Muscle layer of duodenum (tissue), 2 donors: Measurements from ENCODE around the gene AK8.

ENCODE experiments used
- H3K27ac ChIP-seq: one replicate; pipeline ENCODE4 v1.7.0; 2013; ENCODE audit warnings: mild to moderate bottlenecking, low read length
- H3K27me3 ChIP-seq: one replicate; pipeline ENCODE4 v1.7.0; 2013; ENCODE audit warnings: low read depth, mild to moderate bottlenecking, control low read depth, low read length
- H3K36me3 ChIP-seq, 2 donors: one replicate each; pipeline ENCODE4 v1.7.0; 2013; ENCODE audit warnings: low read length in 2 of 2, control low read depth in 1 of 2, mild to moderate bottlenecking in 1 of 2; ENCODE audit not compliant: insufficient read depth in 2 of 2, control insufficient read depth in 1 of 2
- H3K4me1 ChIP-seq, 2 donors: one replicate each; pipeline ENCODE4 v1.7.0; 2013; ENCODE audit warnings: low read length in 2 of 2, mild to moderate bottlenecking in 2 of 2, control low read depth in 1 of 2, moderate library complexity in 1 of 2; ENCODE audit not compliant: insufficient read depth in 2 of 2, control insufficient read depth in 1 of 2
- H3K4me3 ChIP-seq, 2 donors: one replicate each; pipeline ENCODE4 v1.7.0; 2013; ENCODE audit warnings: low read length in 2 of 2, low read depth in 1 of 2, mild to moderate bottlenecking in 1 of 2
- H3K9me3 ChIP-seq, 2 donors: one replicate each; pipeline ENCODE4 v1.7.0; 2013; ENCODE audit warnings: low read length in 2 of 2, control low read depth in 1 of 2, mild to moderate bottlenecking in 1 of 2; ENCODE audit not compliant: control insufficient read depth in 1 of 2
- donor health status: healthy.

AK8 gene

GRCh38 chr9:132744881-132745755 lies 133.0 kb downstream of the AK8 start:
- no peaks in the 10 kb centered on the region for H3K9me3 ChIP-seq
- H3K4me3 ChIP-seq = no peak overlapping the region
- H3K4me1 ChIP-seq = no peaks in the 10 kb centered on the region
- no peak overlapping the region for H3K27ac ChIP-seq
- peaks cover 22% of the 10 kb centered on the region for H3K27me3 ChIP-seq
- H3K36me3 ChIP-seq = no peaks in the 10 kb centered on the region

- H3K4me3 ChIP-seq = no peak overlapping the region
- no peaks in the 10 kb centered on the region for H3K4me1 ChIP-seq
- H3K9me3 ChIP-seq = no peaks in the 10 kb centered on the region
- no peak overlapping the region for H3K27ac ChIP-seq
- H3K27me3 ChIP-seq = peaks cover 22% of the 10 kb centered on the region
- no peaks in the 10 kb centered on the region for H3K36me3 ChIP-seq
These were observed 134.1 kb downstream of the AK8 start for GRCh38 chr9:132743931-132744479.

DNA sequence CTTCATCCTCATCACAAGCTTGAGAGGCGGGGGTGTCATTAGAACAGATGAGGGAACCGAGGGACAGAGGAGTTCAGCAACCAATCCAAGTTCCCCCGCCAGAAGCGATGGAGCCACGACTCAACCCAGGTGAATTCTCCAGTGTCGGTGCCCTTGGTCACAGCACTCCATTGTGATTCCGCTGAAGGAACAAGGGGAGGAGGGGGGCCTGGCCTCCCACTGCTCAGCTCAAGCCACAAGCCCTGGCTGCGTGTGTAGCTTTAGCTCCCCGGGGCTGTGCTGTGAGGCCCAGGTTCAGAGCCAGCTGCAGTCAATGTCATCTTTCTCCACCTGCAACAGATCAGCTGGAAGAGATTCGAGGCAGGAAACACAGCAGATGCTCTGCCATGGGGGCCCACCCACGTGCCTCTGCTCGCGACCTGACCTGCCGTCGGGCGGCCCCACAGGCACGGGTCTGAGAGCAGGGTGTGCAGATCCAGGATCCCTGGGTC lies 135.2 kb downstream of the AK8 start:
- no peaks in the 10 kb centered on the region for H3K9me3 ChIP-seq
- no peak overlapping the region for H3K4me3 ChIP-seq
- H3K27ac ChIP-seq = no peak overlapping the region
- no peaks in the 10 kb centered on the region for H3K4me1 ChIP-seq
- H3K36me3 ChIP-seq = no peaks in the 10 kb centered on the region
- peaks cover 22% of the 10 kb centered on the region for H3K27me3 ChIP-seq

DNA sequence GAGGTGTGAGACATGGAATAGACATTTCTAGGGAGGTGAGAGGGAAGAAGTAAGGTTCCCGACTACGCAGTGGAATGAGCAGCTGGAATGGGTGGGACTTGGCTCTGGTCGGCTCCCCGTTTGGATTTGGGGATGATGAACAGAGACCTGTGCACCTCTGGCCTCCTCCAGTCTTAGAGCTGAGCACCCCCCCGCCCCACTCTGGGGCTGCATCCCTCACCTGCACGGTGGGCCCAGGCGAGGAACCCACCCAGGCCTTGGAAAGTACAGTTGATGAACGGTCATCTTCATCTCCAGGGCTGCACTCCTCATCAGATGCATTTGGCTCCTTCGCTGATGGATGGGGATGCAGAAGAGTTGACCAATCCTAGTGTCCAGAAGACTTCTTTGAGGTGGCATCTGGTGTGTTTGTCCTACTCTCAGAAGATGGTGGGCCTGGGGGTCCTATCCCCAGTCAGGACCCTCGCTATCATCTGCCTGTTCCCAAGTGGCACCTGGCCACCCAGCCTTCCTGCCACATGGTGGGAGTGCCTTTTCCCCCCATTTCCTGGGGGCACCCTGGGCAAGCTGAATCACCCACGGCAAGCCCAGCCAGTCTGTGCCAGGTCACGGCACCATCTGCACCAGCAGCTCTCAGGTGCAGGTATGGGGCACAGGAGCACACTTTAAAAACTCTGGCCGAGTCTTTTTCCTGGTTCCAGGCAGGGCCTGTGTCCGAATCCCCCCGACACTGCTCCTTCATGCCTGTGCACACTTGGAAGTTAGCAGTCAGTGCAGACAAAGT lies 137.4 kb downstream of the AK8 start:
- no peaks in the 10 kb centered on the region for H3K36me3 ChIP-seq
- no peak overlapping the region for H3K4me3 ChIP-seq
- peaks cover 22% of the 10 kb centered on the region for H3K27me3 ChIP-seq
- no peaks in the 10 kb centered on the region for H3K9me3 ChIP-seq
- H3K4me1 ChIP-seq = no peaks in the 10 kb centered on the region
- H3K27ac ChIP-seq = no peak overlapping the region

GRCh38 chr9:132739710-132740310 lies 138.3 kb downstream of the AK8 start:
- Histone ChIP-seq H3K36me3 (no peaks in the 10 kb centered on the region), H3K27me3 (peaks cover 19% of the 10 kb centered on the region), H3K27ac (no peak overlapping the region), H3K4me3 (no peak overlapping the region), H3K4me1 (no peaks in the 10 kb centered on the region), H3K9me3 (no peaks in the 10 kb centered on the region)

- H3K36me3 ChIP-seq = no peaks in the 10 kb centered on the region
- no peak overlapping the region for H3K27ac ChIP-seq
- no peak overlapping the region for H3K4me3 ChIP-seq
- H3K4me1 ChIP-seq = no peaks in the 10 kb centered on the region
- H3K27me3 ChIP-seq = no peaks in the 10 kb centered on the region
- H3K9me3 ChIP-seq = no peaks in the 10 kb centered on the region
These were observed 144.7 kb downstream of the AK8 start for GRCh38 chr9:132733260-132733815.

DNA sequence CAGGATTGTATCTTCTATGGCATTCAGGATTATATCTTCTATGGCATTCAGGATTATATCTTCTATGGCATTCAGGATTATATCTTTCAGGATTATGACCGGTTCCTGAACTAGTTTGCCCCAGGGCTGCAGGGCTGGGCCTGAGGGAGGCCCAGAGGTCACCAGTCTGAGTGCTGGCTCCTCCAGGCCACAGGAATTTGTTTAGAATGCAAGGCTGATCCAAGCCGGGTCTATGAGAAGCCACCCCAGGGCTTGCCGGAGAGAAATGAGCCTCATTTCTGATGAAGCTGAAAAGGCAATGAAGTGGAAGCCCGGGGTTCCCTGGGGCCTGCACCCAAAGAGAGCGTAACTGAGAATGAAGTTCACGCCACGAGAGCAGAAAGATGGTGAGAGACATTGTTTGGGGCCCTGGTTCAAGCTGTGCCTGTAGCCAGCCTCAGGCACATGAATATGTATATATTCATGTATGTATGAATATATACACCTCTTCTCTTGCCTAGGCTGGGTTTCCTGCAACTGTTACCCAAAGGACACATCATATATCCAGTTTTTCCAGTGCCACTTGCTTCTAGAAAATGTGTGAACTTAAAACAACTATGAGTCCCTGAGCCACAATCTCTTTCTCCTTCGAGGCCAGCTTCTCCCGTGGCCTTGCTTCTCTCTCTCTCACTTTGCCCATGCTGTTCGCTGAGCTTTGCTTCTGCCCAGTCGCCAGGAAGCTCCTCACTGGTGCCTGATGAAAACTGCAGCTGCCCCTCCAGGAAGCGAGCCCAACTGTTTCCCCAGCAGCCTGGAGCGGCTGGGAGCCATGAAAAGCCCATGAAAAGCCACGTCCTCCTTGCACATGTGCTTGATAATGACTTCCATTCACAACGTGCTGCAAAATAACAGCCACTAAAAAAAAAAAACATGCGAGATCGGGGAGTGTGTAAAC lies 145.5 kb downstream of the AK8 start:
- Histone ChIP-seq H3K9me3 (no peaks in the 10 kb centered on the region), H3K4me3 (no peak overlapping the region), H3K4me1 (no peaks in the 10 kb centered on the region), H3K36me3 (no peaks in the 10 kb centered on the region), H3K27me3 (no peaks in the 10 kb centered on the region), H3K27ac (no peak overlapping the region)

DNA sequence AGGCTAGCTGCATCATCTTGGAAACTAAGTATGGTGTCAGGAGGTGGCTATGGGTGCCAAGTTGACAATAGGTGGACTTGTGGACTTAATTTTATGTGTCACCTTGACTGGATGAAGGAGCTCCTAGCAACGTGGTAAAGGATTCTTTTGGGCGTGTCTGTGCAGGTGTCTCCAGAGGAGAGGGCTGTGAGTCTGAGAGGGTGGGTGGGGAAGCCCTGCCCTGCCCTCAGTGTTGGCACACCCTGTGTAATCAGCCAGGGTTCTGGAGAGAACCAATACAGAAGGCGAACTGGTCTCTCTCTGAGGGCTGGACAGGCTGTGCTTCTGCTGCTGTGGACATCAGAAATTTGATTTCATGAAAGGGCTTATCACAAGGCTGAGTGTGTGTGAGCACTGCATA lies 146.9 kb downstream of the AK8 start:
- no peak overlapping the region for H3K4me3 ChIP-seq
- no peaks in the 10 kb centered on the region for H3K27me3 ChIP-seq
- H3K9me3 ChIP-seq = no peaks in the 10 kb centered on the region
- H3K27ac ChIP-seq = no peak overlapping the region
- H3K4me1 ChIP-seq = no peaks in the 10 kb centered on the region
- H3K36me3 ChIP-seq = no peaks in the 10 kb centered on the region

DNA sequence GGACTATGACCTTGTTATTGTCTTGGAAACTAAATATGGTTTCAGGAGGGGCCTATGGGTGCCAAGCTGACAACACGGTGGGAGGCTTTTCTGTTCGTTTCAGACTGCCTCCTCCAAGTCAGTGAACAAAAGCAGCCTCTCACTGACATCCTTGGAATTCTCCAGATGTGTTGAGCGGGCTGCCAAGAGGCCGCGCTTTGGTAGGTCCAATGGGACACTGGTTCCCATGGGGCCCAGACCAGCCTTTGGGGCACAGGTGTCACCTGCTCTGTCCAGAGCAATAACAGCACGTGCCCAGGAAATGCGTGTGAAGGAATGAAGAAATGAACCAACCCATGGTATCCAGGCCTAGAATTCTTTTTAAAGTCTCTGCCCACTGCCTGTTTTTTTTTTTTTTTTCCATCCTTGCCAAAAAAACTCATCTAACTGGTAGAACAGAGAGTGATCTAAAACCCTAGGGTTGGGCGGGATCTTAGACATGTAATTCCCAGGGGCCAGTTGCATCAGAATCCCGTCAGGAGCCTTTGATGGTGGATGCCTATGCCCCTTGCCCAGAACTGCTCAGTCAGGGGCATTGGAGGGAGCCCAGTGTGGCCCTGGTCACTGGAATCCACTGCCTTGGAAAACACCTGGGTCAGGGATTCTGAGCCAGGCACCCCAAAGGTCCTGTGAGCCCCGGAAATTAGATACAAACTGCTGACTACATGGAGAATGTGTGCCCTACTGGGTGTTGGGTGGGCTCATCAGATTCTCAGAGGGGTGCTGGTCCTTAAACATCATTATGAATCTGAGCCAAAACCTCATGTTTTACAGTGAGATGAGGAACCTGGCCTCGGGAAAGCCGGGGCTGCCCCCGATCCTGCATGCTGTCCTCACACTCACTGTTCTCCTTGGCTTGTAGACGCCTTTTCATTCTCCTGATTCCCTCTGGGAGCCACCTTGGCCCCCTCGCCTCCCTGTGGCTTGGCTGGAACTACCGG lies 147.7 kb downstream of the AK8 start:
- H3K9me3 ChIP-seq = no peaks in the 10 kb centered on the region
- no peaks in the 10 kb centered on the region for H3K4me1 ChIP-seq
- no peaks in the 10 kb centered on the region for H3K27me3 ChIP-seq
- no peaks in the 10 kb centered on the region for H3K36me3 ChIP-seq
- H3K4me3 ChIP-seq = no peak overlapping the region
- H3K27ac ChIP-seq = no peak overlapping the region
